ENCODE results near the gene GAS2. TPM values are rescaled to one million over a fixed set of nuclear protein-coding genes. Genes with fewer than 3 reads are reported as not detected.

The GAS2 gene
- total and polyA plus RNA-seq, 3 donors from 2014 or later = 5.5 to 25.2 (median 9.0) TPM

DNA sequence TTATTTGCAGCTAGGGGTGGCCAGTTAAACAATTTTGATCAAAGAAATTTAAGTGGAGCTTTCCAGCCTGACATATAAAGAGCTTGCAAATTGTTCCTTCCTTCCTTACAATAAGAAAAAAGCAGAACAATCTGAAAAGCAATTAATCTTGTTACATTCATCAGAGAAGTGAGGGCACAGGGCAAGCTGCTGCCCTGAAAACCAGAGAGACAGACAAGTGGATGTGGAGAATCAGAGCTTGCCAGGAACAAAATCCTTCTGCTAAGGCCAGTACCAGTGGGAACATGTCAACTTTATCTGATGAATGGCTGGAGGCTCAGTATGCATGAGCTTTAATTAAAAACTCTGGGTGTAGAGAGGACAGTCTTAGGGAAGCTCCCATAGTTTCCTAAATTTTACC lies 185.1 kb downstream of the GAS2 start:
- H3K27ac ChIP-seq = no peak overlapping the region
- H3K27me3 ChIP-seq = no peaks in the 10 kb centered on the region
- no peaks in the 10 kb centered on the region for H3K9me3 ChIP-seq
- H3K36me3 ChIP-seq (ENCODE audit: low read depth, missing control alignments) = no peaks in the 10 kb centered on the region
- intact Hi-C loops (cut with DNase I; ENCODE audit: low total_unique reads) = no loop called here
- H3K4me1 ChIP-seq = no peaks in the 10 kb centered on the region
- DNase-seq = no peak
- no peak overlapping the region for H3K4me3 ChIP-seq
- no peak for TF ChIP-seq POLR2A (IDR thresholded peaks at IDR 0.05)
- TF ChIP-seq, protein P1, sequence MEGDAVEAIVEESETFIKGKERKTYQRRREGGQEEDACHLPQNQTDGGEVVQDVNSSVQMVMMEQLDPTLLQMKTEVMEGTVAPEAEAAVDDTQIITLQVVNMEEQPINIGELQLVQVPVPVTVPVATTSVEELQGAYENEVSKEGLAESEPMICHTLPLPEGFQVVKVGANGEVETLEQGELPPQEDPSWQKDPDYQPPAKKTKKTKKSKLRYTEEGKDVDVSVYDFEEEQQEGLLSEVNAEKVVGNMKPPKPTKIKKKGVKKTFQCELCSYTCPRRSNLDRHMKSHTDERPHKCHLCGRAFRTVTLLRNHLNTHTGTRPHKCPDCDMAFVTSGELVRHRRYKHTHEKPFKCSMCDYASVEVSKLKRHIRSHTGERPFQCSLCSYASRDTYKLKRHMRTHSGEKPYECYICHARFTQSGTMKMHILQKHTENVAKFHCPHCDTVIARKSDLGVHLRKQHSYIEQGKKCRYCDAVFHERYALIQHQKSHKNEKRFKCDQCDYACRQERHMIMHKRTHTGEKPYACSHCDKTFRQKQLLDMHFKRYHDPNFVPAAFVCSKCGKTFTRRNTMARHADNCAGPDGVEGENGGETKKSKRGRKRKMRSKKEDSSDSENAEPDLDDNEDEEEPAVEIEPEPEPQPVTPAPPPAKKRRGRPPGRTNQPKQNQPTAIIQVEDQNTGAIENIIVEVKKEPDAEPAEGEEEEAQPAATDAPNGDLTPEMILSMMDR (IDR thresholded peaks at IDR 0.05) = no peak

DNA sequence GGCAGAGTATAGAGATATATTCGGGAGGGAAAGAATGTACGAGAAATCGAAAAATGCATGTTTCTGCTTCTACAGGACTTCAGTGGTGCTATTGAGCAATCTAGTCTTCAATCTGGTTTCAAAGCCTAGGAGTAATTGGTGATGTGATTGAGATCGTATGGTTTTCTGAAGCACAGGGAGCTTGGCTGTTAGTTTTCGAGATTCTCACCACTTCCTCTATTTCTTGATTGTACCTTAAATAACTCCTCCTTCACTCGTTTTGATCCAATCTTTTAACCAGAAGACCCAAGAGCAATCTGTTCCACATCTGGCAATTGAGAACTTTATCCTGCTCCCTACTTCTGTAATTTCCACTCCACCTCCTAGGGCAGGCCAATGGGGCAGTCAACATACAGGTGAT lies 193.3 kb downstream of the GAS2 start:
- no peak for DNase-seq
- Histone ChIP-seq H3K4me3 (no peak overlapping the region), H3K27me3 (no peaks in the 10 kb centered on the region), H3K27ac (no peak overlapping the region), H3K9me3 (no peaks in the 10 kb centered on the region), H3K4me1 (no peaks in the 10 kb centered on the region), H3K36me3 (ENCODE audit: low read depth, missing control alignments) (no peaks in the 10 kb centered on the region)
- intact Hi-C loops (cut with DNase I; ENCODE audit: low total_unique reads) = no loop called here
- WGBS, 2 donors = 87 to 91% methylated on average over 6 of the region's 6 CpGs
- no peak for TF ChIP-seq POLR2A (IDR thresholded peaks at IDR 0.05)
- TF ChIP-seq, protein P1 (IDR thresholded peaks at IDR 0.05) = no peak

DNA sequence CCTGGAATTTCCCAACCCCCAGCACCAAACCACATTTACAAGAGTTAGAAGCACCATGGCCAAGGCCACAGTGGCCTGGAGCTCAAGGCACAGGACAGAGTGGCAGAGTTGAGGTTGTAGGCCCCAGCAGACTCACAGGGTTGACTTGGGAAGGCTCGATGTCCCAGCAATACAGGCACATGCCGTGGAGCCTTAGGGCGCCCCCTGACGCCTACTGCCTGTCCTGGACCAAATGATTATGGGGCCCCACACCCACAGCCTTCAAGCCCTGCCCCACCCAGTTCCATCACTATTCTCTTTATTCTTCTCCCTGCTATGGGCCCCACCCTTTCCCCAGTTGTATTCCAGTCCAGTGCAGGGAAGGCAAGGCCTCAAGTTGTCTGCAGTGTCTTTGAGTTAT lies 193.8 kb downstream of the GAS2 start, which contains the start of gene CCDC179:
Gene CCDC179, minus strand, starts transcription at position 234 of the 400 bp plus-strand sequence. Its CDS starts 53 bp downstream, at position 181.
- Histone ChIP-seq H3K4me3 (no peak within 1 kb of the TSS), H3K27me3 (no peaks in the 10 kb centered on the region), H3K9me3 (no peaks in the 10 kb centered on the region), H3K36me3 (ENCODE audit: low read depth, missing control alignments) (no peaks in the 10 kb centered on the region), H3K27ac (no peak within 1 kb of the TSS), H3K4me1 (no peaks in the 10 kb centered on the region)
- intact Hi-C loops (cut with DNase I; ENCODE audit: low total_unique reads) = no loop called here
- TF ChIP-seq, protein P1 (IDR thresholded peaks at IDR 0.05) = no peak
- no peak for TF ChIP-seq POLR2A (IDR thresholded peaks at IDR 0.05)
- no peak for DNase-seq
- 93% methylated on average over 4 of the region's 4 CpGs; no CpG with 5 or more reads in 1 of the 2 donors for WGBS, 2 donors

Small RNA genes within 50 kb of the gene (small RNA-seq; reads per million reads assigned to genes)
- 0 reads per million in 2 donors for gene RNA5SP338

Other genes starting within 250 kb of the GAS2 start
- 10 to 100 TPM; 11.3 to 14.8 TPM for gene FANCF, start 40.8 kb upstream of the GAS2 start, total RNA-seq
- gene FANCF, start 40.8 kb upstream of the GAS2 start, polyA plus RNA-seq (ENCODE audit: insufficient read depth, low read depth, low replicate concordance) = 12.7 TPM
- gene SVIP, start 163.2 kb downstream of the GAS2 start, total RNA-seq = 10 to 100 TPM; 19.3 to 22.7 TPM
- gene SVIP, start 163.2 kb downstream of the GAS2 start, polyA plus RNA-seq (ENCODE audit: insufficient read depth, low read depth, low replicate concordance) = 80.1 TPM
- 1 to 10 TPM; 3.3 to 6.2 TPM for gene CCDC179, start 193.9 kb downstream of the GAS2 start, total RNA-seq
- gene CCDC179, start 193.9 kb downstream of the GAS2 start, polyA plus RNA-seq (ENCODE audit: insufficient read depth, low read depth, low replicate concordance) = 54.1 TPM

All from testis (tissue), 3 donors.